HFF-Myc (cell line): ENCODE results near the gene RPTOR.

Experiments used
- DNase-seq: peaks from one replicate; pipeline ENCODE4 v3.0.0-alpha.2; 2011; ENCODE audit warnings: low read depth; ENCODE audit errors: extremely low read depth
- H3K4me3 ChIP-seq: replicated peaks from 2 replicates; pipeline ENCODE4 v1.5.1; 2011; ENCODE audit warnings: low read depth, mild to moderate bottlenecking, control low read depth, low read length
- CTCF ChIP-seq: IDR thresholded peaks from 2 replicates; pipeline ENCODE4 v1.5.1; 2012; ENCODE audit warnings: mild to moderate bottlenecking, low read depth, low read length, control low read depth; ENCODE audit errors: missing control alignments

RPTOR gene

GRCh38 chr17:80520810-80521455, 23.7 kb upstream of the RPTOR start:
- TF ChIP-seq CTCF = no peak
- no peak overlapping the region for H3K4me3 ChIP-seq
- DNase-seq = no peak

GRCh38 chr17:80523054-80523744, 21.4 kb upstream of the RPTOR start:
- no peak for TF ChIP-seq CTCF
- no peak overlapping the region for H3K4me3 ChIP-seq
- no peak for DNase-seq

GRCh38 chr17:80523956-80524712, 20.5 kb upstream of the RPTOR start:
- no peak for DNase-seq
- TF ChIP-seq CTCF = no peak
- H3K4me3 ChIP-seq = no peak overlapping the region

- no peak overlapping the region for H3K4me3 ChIP-seq
- no peak for DNase-seq
- TF ChIP-seq CTCF = no peak
Observed at GRCh38 chr17:80526116-80526910, 18.3 kb upstream of the RPTOR start.

GRCh38 chr17:80527016-80527645, 17.5 kb upstream of the RPTOR start:
- H3K4me3 ChIP-seq = no peak overlapping the region
- no peak for TF ChIP-seq CTCF
- no peak for DNase-seq

- no peak for TF ChIP-seq CTCF
- DNase-seq = no peak
Observed at GRCh38 chr17:80528536-80528935, 16.1 kb upstream of the RPTOR start.

More at GRCh38 chr17:80528536-80528935, 16.1 kb upstream of the RPTOR start:
- no peak overlapping the region for H3K4me3 ChIP-seq
